Activated CD4-positive, alpha-beta T cell treated with anti-CD3 and anti-CD28 coated beads, Interleukin-2, amount 10 ng/mL, durations not matched to agents 24 days and 14 days (primary cell): Measurements from ENCODE around the gene FAM149B1. TPM values are rescaled to one million over a fixed set of nuclear protein-coding genes. Genes with fewer than 3 reads are reported as not detected.
A peak's percentile ranks its signal among the peaks of the same experiment; 100 is the strongest.

Experiments
- DNase-seq: peaks from one replicate; pipeline ENCODE4 v3.0.0; 2022
- H3K27ac Mint-ChIP-seq: one replicate; pipeline ENCODE4 v1.8.0; 2022; ENCODE audit warnings: mild to moderate bottlenecking, mixed read lengths
- H3K27me3 Mint-ChIP-seq: one replicate; pipeline ENCODE4 v1.8.0; 2022; ENCODE audit warnings: mixed read lengths
- H3K36me3 Mint-ChIP-seq: one replicate; pipeline ENCODE4 v1.8.0; 2022; ENCODE audit warnings: low read depth, mild to moderate bottlenecking, mixed read lengths
- H3K4me1 Mint-ChIP-seq: one replicate; pipeline ENCODE4 v1.8.0; 2021; ENCODE audit warnings: mixed read lengths
- H3K4me3 Mint-ChIP-seq: one replicate; pipeline ENCODE4 v1.8.0; 2022; ENCODE audit warnings: mild to moderate bottlenecking, moderate library complexity, mixed read lengths
- H3K9me3 Mint-ChIP-seq: one replicate; pipeline ENCODE4 v1.8.0; 2021; ENCODE audit warnings: mixed read lengths
- intact Hi-C: fragments of 100-400 bp; cut with micrococcal nuclease; formaldehyde crosslinking; loops from one replicate; pipeline ENCODE4 v1.15.1; 2023
- total RNA-seq: library from RNA; stranded (reverse); gene quantifications from 2 replicates; pipeline ENCODE4 v1.2.3, GENCODE V29; 2022

FAM149B1 gene
- total RNA-seq, 1 donor from 2014 or later = 11.5 TPM

GRCh38 chr10:73159038-73159648 is 8.8 kb upstream of the FAM149B1 start:
- H3K36me3 Mint-ChIP-seq = peaks cover 53% of the 10 kb centered on the region
- H3K27me3 Mint-ChIP-seq = no peaks in the 10 kb centered on the region
- H3K27ac Mint-ChIP-seq = no peak overlapping the region
- H3K9me3 Mint-ChIP-seq = no peaks in the 10 kb centered on the region
- intact Hi-C loops = loop anchor here (1.0 kb wide), 1 partner anchor 63 kb away; the partner anchor contains the start of gene P4HA1
- DNase-seq = peak; percentile 85
- no peak overlapping the region for H3K4me3 Mint-ChIP-seq
- H3K4me1 Mint-ChIP-seq = peaks cover 33% of the 10 kb centered on the region

GRCh38 chr10:73161079-73161478 is 6.8 kb upstream of the FAM149B1 start:
- Mint-ChIP-seq H3K27me3 (no peaks in the 10 kb centered on the region), H3K4me1 (peaks cover 42% of the 10 kb centered on the region), H3K27ac (no peak overlapping the region), H3K9me3 (no peaks in the 10 kb centered on the region), H3K4me3 (no peak overlapping the region), H3K36me3 (peaks cover 47% of the 10 kb centered on the region)
- DNase-seq = no peak
- intact Hi-C loops = loop anchor here (10.0 kb wide), 2 partner anchors 536 to 806 kb away; partner anchors contain the start of genes DNAJB12 and MICU1

- peaks cover 46% of the 10 kb centered on the region for H3K4me1 Mint-ChIP-seq
- intact Hi-C loops = loop anchor here (10.0 kb wide), 2 partner anchors 537 to 807 kb away; partner anchors contain the start of genes DNAJB12 and MICU1
- H3K9me3 Mint-ChIP-seq = no peaks in the 10 kb centered on the region
- DNase-seq = no peak
- H3K27me3 Mint-ChIP-seq = no peaks in the 10 kb centered on the region
- H3K27ac Mint-ChIP-seq = no peak overlapping the region
- no peak overlapping the region for H3K4me3 Mint-ChIP-seq
- peaks cover 42% of the 10 kb centered on the region for H3K36me3 Mint-ChIP-seq
These were observed 6.3 kb upstream of the FAM149B1 start for GRCh38 chr10:73161662-73162061.

- Mint-ChIP-seq H3K9me3 (no peaks in the 10 kb centered on the region), H3K36me3 (peaks cover 40% of the 10 kb centered on the region), H3K4me3 (no peak overlapping the region), H3K4me1 (peaks cover 57% of the 10 kb centered on the region), H3K27ac (no peak overlapping the region), H3K27me3 (no peaks in the 10 kb centered on the region)
- DNase-seq = no peak
- intact Hi-C loops = loop anchor here (10.0 kb wide), 2 partner anchors 538 to 808 kb away; partner anchors contain the start of genes DNAJB12 and MICU1
These were observed 4.8 kb upstream of the FAM149B1 start for GRCh38 chr10:73163096-73163495.

GRCh38 chr10:73166972-73167371 is 947 bp upstream of the FAM149B1 start:
- Mint-ChIP-seq H3K27me3 (no peaks in the 10 kb centered on the region), H3K27ac (peak overlapping the region; percentile 99), H3K9me3 (no peaks in the 10 kb centered on the region), H3K36me3 (peaks cover 19% of the 10 kb centered on the region), H3K4me1 (peaks cover 41% of the 10 kb centered on the region), H3K4me3 (peak overlapping the region; percentile 97)
- no peak for DNase-seq
- intact Hi-C loops = loop anchor here (5.0 to 10.0 kb wide), 4 partner anchors 542 to 905 kb away; partner anchors contain the start of genes DNAJB12 and MICU1

- H3K4me1 Mint-ChIP-seq = peaks cover 38% of the 10 kb centered on the region
- H3K4me3 Mint-ChIP-seq = peak overlapping the region; percentile 97
- no peaks in the 10 kb centered on the region for H3K9me3 Mint-ChIP-seq
- no peak for DNase-seq
- H3K36me3 Mint-ChIP-seq = peaks cover 15% of the 10 kb centered on the region
- H3K27me3 Mint-ChIP-seq = no peaks in the 10 kb centered on the region
- intact Hi-C loops = loop anchor here (5.0 to 10.0 kb wide), 4 partner anchors 543 to 905 kb away; partner anchors contain the start of genes DNAJB12 and MICU1
- H3K27ac Mint-ChIP-seq = peak overlapping the region; percentile 99
These were observed 499 bp upstream of the FAM149B1 start for GRCh38 chr10:73167458-73167782.

GRCh38 chr10:73168465-73168803 is 515 bp downstream of the FAM149B1 start:
- intact Hi-C loops = loop anchor here (1.0 to 10.0 kb wide), 6 partner anchors 72 to 906 kb away; partner anchors contain the start of genes DNAJB12, MICU1, MRPS16 and P4HA1
- peak overlapping the region; percentile 97 for H3K4me3 Mint-ChIP-seq
- H3K4me1 Mint-ChIP-seq = peaks cover 32% of the 10 kb centered on the region
- H3K36me3 Mint-ChIP-seq = peaks cover 9% of the 10 kb centered on the region
- H3K27me3 Mint-ChIP-seq = no peaks in the 10 kb centered on the region
- no peaks in the 10 kb centered on the region for H3K9me3 Mint-ChIP-seq
- DNase-seq = no peak
- peak overlapping the region; percentile 91 for H3K27ac Mint-ChIP-seq

GRCh38 chr10:73169320-73169719 is 1.4 kb downstream of the FAM149B1 start:
- DNase-seq = no peak
- Mint-ChIP-seq H3K4me1 (peaks cover 28% of the 10 kb centered on the region), H3K36me3 (peaks cover 8% of the 10 kb centered on the region), H3K9me3 (no peaks in the 10 kb centered on the region), H3K27ac (no peak overlapping the region), H3K4me3 (no peak overlapping the region), H3K27me3 (no peaks in the 10 kb centered on the region)
- intact Hi-C loops = loop anchor here (2.0 to 10.0 kb wide), 5 partner anchors 83 to 907 kb away; partner anchors contain the start of genes DNAJB12, MICU1 and MRPS16

- no peak overlapping the region for H3K27ac Mint-ChIP-seq
- H3K9me3 Mint-ChIP-seq = no peaks in the 10 kb centered on the region
- intact Hi-C loops = no loop called here
- no peak overlapping the region for H3K4me3 Mint-ChIP-seq
- H3K27me3 Mint-ChIP-seq = no peaks in the 10 kb centered on the region
- peaks cover 5% of the 10 kb centered on the region for H3K4me1 Mint-ChIP-seq
- no peak for DNase-seq
- peaks cover 5% of the 10 kb centered on the region for H3K36me3 Mint-ChIP-seq
These were observed 4.9 kb downstream of the FAM149B1 start for GRCh38 chr10:73172867-73173266.

GRCh38 chr10:73174148-73174925 is 6.4 kb downstream of the FAM149B1 start:
- H3K27me3 Mint-ChIP-seq = no peaks in the 10 kb centered on the region
- H3K36me3 Mint-ChIP-seq = peaks cover 5% of the 10 kb centered on the region
- no peak overlapping the region for H3K4me3 Mint-ChIP-seq
- no peak overlapping the region for H3K27ac Mint-ChIP-seq
- DNase-seq = no peak
- no peaks in the 10 kb centered on the region for H3K4me1 Mint-ChIP-seq
- intact Hi-C loops = no loop called here
- H3K9me3 Mint-ChIP-seq = no peaks in the 10 kb centered on the region

GRCh38 chr10:73182568-73182967 is 14.6 kb downstream of the FAM149B1 start:
- Mint-ChIP-seq H3K4me3 (no peak overlapping the region), H3K4me1 (no peaks in the 10 kb centered on the region), H3K36me3 (peaks cover 24% of the 10 kb centered on the region), H3K27me3 (no peaks in the 10 kb centered on the region), H3K27ac (no peak overlapping the region), H3K9me3 (no peaks in the 10 kb centered on the region)
- DNase-seq = no peak
- intact Hi-C loops = no loop called here

- DNase-seq = no peak
- H3K27ac Mint-ChIP-seq = no peak overlapping the region
- intact Hi-C loops = no loop called here
- no peaks in the 10 kb centered on the region for H3K9me3 Mint-ChIP-seq
- no peaks in the 10 kb centered on the region for H3K4me1 Mint-ChIP-seq
- no peaks in the 10 kb centered on the region for H3K27me3 Mint-ChIP-seq
- peaks cover 21% of the 10 kb centered on the region for H3K36me3 Mint-ChIP-seq
- no peak overlapping the region for H3K4me3 Mint-ChIP-seq
These were observed 15.9 kb downstream of the FAM149B1 start for GRCh38 chr10:73183667-73184281.

GRCh38 chr10:73186266-73186665 is 18.3 kb downstream of the FAM149B1 start:
- no peak for DNase-seq
- intact Hi-C loops = no loop called here
- Mint-ChIP-seq H3K36me3 (peaks cover 14% of the 10 kb centered on the region), H3K27me3 (no peaks in the 10 kb centered on the region), H3K9me3 (no peaks in the 10 kb centered on the region), H3K4me1 (no peaks in the 10 kb centered on the region), H3K27ac (no peak overlapping the region), H3K4me3 (no peak overlapping the region)

GRCh38 chr10:73190188-73190587 is 22.3 kb downstream of the FAM149B1 start:
- peaks cover 1% of the 10 kb centered on the region for H3K36me3 Mint-ChIP-seq
- H3K27ac Mint-ChIP-seq = no peak overlapping the region
- no peaks in the 10 kb centered on the region for H3K27me3 Mint-ChIP-seq
- no peaks in the 10 kb centered on the region for H3K9me3 Mint-ChIP-seq
- intact Hi-C loops = no loop called here
- H3K4me1 Mint-ChIP-seq = no peaks in the 10 kb centered on the region
- no peak for DNase-seq
- H3K4me3 Mint-ChIP-seq = no peak overlapping the region
